KMS-11 (cell line): ENCODE measurements around the gene PRKCH.

Source experiments
- H2AFZ ChIP-seq: fragments of 200-600 bp; sonication (generic); 2 replicates; pipeline ENCODE4 v1.6.1; 2016; ENCODE audit warnings: antibody characterized with exemption, mixed run types, low read depth
- H3K27ac ChIP-seq: fragments of 200-600 bp; sonication (generic); 2 replicates; pipeline ENCODE4 v1.6.1; 2016; ENCODE audit warnings: mild to moderate bottlenecking, mixed run types
- H3K27me3 ChIP-seq: fragments of 200-600 bp; sonication (generic); 2 replicates; pipeline ENCODE4 v1.6.1; 2017; ENCODE audit warnings: mild to moderate bottlenecking, low read depth, mixed run types, moderate library complexity; ENCODE audit not compliant: insufficient read depth
- H3K36me3 ChIP-seq: fragments of 200-600 bp; sonication (generic); 2 replicates; pipeline ENCODE4 v1.6.1; 2017; ENCODE audit warnings: mild to moderate bottlenecking, mixed run types; ENCODE audit not compliant: insufficient read depth
- H3K4me1 ChIP-seq: fragments of 200-600 bp; sonication (generic); 2 replicates; pipeline ENCODE4 v1.6.1; 2016; ENCODE audit warnings: mild to moderate bottlenecking, low read depth, mixed run types; ENCODE audit not compliant: poor library complexity, severe bottlenecking
- H3K4me2 ChIP-seq: fragments of 200-600 bp; sonication (generic); 2 replicates; pipeline ENCODE4 v1.7.0; 2016; ENCODE audit warnings: mild to moderate bottlenecking, mixed run types
- H3K4me3 ChIP-seq: fragments of 200-600 bp; sonication (generic); IDR thresholded peaks from 2 replicates; pipeline ENCODE4 v1.6.1; 2017; ENCODE audit warnings: low read depth, low read length, mixed read lengths; ENCODE audit not compliant: insufficient read depth
- H3K79me2 ChIP-seq: fragments of 200-600 bp; sonication (generic); 2 replicates; pipeline ENCODE4 v1.6.1; 2016; ENCODE audit warnings: low read depth, mixed run types; ENCODE audit not compliant: insufficient read depth
- H3K9ac ChIP-seq: fragments of 200-600 bp; sonication (generic); 2 replicates; pipeline ENCODE4 v1.6.1; 2016; ENCODE audit warnings: mild to moderate bottlenecking, mixed run types
- H4K20me1 ChIP-seq: fragments of 200-600 bp; sonication (generic); 2 replicates; pipeline ENCODE4 v1.6.1; 2016; ENCODE audit warnings: mild to moderate bottlenecking, mixed run types; ENCODE audit not compliant: insufficient read depth
- TF ChIP-seq, protein P1 (sequence below): fragments of 200-600 bp; sonication (generic); conservative IDR thresholded peaks from 2 replicates; pipeline ENCODE4 v1.6.1; 2017; ENCODE audit warnings: low read depth, mild to moderate bottlenecking, antibody characterized with exemption, low read length, moderate library complexity, mixed read lengths

PRKCH gene

DNA sequence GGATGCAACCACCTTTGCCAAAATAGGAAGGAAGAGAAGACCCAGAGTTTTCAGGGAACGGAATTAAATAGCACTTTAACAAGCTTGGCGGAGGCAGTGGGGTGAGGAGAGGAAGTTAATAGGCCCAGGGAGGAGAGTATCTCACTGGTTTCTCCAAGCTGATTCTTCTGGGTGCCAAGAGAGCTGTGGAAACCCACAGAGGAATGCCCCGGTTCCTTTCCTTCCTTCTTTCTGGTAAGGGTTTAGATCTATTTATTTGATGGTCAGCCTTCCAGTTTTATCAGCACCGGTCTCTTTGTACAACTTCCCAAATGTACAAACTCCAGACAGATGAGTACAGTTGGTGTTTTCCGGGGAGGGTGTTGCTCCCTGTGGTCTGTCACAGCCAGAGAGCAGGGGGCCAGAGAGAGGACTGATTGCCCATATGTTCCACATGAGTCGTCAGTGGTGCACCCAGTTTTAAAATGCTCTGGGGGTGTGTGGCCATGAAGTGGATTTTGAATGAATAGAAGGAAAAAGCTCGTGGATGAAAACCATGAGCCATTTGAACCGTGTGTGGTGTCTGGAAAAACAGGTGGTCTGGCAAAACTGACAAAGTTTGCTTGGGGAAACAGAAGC lies 26.6 kb downstream of the PRKCH start:
- H3K27me3 ChIP-seq = no peaks in the 10 kb centered on the region
- TF ChIP-seq, protein P1, sequence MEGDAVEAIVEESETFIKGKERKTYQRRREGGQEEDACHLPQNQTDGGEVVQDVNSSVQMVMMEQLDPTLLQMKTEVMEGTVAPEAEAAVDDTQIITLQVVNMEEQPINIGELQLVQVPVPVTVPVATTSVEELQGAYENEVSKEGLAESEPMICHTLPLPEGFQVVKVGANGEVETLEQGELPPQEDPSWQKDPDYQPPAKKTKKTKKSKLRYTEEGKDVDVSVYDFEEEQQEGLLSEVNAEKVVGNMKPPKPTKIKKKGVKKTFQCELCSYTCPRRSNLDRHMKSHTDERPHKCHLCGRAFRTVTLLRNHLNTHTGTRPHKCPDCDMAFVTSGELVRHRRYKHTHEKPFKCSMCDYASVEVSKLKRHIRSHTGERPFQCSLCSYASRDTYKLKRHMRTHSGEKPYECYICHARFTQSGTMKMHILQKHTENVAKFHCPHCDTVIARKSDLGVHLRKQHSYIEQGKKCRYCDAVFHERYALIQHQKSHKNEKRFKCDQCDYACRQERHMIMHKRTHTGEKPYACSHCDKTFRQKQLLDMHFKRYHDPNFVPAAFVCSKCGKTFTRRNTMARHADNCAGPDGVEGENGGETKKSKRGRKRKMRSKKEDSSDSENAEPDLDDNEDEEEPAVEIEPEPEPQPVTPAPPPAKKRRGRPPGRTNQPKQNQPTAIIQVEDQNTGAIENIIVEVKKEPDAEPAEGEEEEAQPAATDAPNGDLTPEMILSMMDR = no peak
- H3K27ac ChIP-seq = no peak overlapping the region
- H3K4me3 ChIP-seq = no peak overlapping the region
- H3K79me2 ChIP-seq = no peaks in the 10 kb centered on the region
- H3K4me1 ChIP-seq = no peaks in the 10 kb centered on the region
- no peak overlapping the region for H3K9ac ChIP-seq
- no peaks in the 10 kb centered on the region for H4K20me1 ChIP-seq
- no peak overlapping the region for H2AFZ ChIP-seq
- no peaks in the 10 kb centered on the region for H3K36me3 ChIP-seq
- no peak overlapping the region for H3K4me2 ChIP-seq

DNA sequence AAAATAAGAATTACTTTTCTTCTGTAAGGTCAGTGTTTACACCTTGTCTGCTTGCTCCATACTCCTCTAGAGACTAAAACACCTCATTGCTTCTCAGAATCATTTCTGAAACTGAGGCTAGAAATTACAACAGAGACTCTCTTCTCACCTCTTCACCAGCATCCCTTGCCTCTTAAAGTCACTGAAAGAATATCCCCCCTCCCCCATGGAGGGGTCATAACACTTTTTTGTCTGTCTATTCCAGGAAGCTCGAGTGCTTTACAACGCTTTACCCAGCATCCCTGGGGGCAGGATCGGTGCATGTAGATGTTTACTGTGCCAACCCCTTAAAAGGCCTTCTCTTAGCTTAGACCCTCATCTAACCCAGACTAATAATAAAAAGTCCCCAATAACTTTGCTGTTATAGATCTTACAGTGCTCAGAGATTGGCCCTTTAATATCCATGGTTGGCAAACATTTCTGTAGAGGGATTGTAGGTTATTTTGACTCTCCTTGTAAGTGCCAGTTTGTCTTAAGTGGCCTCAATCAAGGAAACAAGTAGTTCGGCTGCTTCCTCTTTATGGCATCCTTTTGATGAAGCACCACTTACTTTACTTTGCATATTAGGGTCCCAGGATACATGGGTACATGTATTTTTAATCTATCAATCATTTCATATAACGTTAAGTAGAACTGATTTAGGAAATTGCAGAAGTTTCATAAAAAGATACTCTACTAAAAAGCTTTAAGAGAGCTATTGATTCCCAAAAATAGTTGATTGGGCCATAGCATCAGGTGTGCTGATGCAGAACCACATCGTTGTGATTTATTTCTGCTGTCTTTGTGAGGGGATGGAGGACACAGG lies 29.3 kb downstream of the PRKCH start:
- no peak overlapping the region for H3K9ac ChIP-seq
- TF ChIP-seq, protein P1 = no peak
- no peaks in the 10 kb centered on the region for H3K36me3 ChIP-seq
- no peak overlapping the region for H3K4me3 ChIP-seq
- H2AFZ ChIP-seq = no peak overlapping the region
- H4K20me1 ChIP-seq = no peaks in the 10 kb centered on the region
- H3K27ac ChIP-seq = no peak overlapping the region
- H3K27me3 ChIP-seq = no peaks in the 10 kb centered on the region
- H3K4me1 ChIP-seq = no peaks in the 10 kb centered on the region
- H3K79me2 ChIP-seq = no peaks in the 10 kb centered on the region
- H3K4me2 ChIP-seq = no peak overlapping the region

DNA sequence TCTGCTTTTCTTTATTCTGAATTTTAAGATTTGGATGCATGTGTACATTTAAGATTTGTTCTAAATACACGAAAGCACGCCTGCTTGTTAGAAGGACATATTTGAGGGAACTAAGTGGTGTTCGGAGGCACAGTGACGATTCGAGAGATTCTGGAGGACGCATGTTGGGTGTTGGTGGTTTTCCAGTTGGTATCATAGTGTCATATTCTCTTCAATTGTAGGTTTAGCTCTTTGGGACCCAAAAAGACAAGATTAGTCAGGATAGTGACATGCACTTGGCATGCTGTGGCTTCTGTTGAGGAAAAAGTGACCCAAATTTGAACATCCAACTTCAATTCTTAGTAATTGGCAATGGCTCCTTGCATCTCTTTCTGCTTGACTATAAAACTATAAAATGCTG lies 30.1 kb downstream of the PRKCH start:
- TF ChIP-seq, protein P1 = no peak
- H3K4me3 ChIP-seq = no peak overlapping the region
- no peaks in the 10 kb centered on the region for H4K20me1 ChIP-seq
- H3K79me2 ChIP-seq = no peaks in the 10 kb centered on the region
- no peaks in the 10 kb centered on the region for H3K4me1 ChIP-seq
- no peak overlapping the region for H2AFZ ChIP-seq
- no peaks in the 10 kb centered on the region for H3K36me3 ChIP-seq
- H3K27me3 ChIP-seq = no peaks in the 10 kb centered on the region
- H3K27ac ChIP-seq = no peak overlapping the region
- H3K9ac ChIP-seq = no peak overlapping the region
- no peak overlapping the region for H3K4me2 ChIP-seq

DNA sequence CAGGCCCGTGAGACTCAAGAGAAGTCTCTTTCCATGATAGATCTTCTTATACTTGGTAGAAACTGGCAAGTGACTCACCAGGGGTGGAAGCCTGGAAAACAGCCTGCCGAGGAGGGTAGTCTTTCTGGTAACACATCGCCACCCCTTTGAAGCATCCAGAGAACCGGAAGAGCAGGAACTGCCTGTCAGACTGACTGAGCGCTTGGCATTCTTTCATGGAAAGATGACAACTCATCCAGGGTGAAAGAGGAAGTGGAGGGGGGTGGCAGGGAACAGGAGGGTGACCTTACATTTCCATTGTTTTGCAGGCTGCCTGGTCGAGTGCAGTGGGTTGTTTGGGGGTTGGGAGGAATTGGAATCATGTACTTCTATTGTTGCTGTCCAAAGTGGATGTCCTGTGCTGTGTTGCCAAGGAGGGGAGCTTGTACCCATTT lies 34.5 kb downstream of the PRKCH start:
- TF ChIP-seq, protein P1 = no peak
- no peaks in the 10 kb centered on the region for H4K20me1 ChIP-seq
- H3K9ac ChIP-seq = no peak overlapping the region
- no peaks in the 10 kb centered on the region for H3K4me1 ChIP-seq
- H3K4me2 ChIP-seq = no peak overlapping the region
- no peaks in the 10 kb centered on the region for H3K79me2 ChIP-seq
- H3K4me3 ChIP-seq = no peak overlapping the region
- H3K36me3 ChIP-seq = no peaks in the 10 kb centered on the region
- H2AFZ ChIP-seq = no peak overlapping the region
- H3K27ac ChIP-seq = no peak overlapping the region
- H3K27me3 ChIP-seq = no peaks in the 10 kb centered on the region
